T1000 (cell line): Measurements from ENCODE around the gene THAP7.

ENCODE experiments used
- DNase-seq: peaks from one replicate; lab custom pipeline; 2025; ENCODE audit warnings: mixed read lengths; lab: John Stamatoyannopoulos, UW

Gene THAP7

GRCh38 chr22:21030621-21031544 lies 29.0 kb upstream of the THAP7 start:
- DNase-seq = no peak

- DNase-seq = no peak
Measured at GRCh38 chr22:21030032-21030431, 28.1 kb upstream of the THAP7 start.

- DNase-seq = no peak
Measured at GRCh38 chr22:21029486-21030025, 27.6 kb upstream of the THAP7 start.

- DNase-seq = no peak
Measured at GRCh38 chr22:21028277-21029251, 26.6 kb upstream of the THAP7 start.

- no peak for DNase-seq
Measured at GRCh38 chr22:21026783-21027692, 25.1 kb upstream of the THAP7 start.

- no peak for DNase-seq
Measured at GRCh38 chr22:21025763-21026755, 24.1 kb upstream of the THAP7 start.

GRCh38 chr22:21025266-21025665 lies 23.3 kb upstream of the THAP7 start:
- no peak for DNase-seq

- no peak for DNase-seq
Measured at GRCh38 chr22:21022955-21023614, 21.2 kb upstream of the THAP7 start.

- DNase-seq = no peak
Measured at GRCh38 chr22:21022507-21022906, 20.6 kb upstream of the THAP7 start.

GRCh38 chr22:21020802-21021429 lies 19.0 kb upstream of the THAP7 start:
- no peak for DNase-seq

- DNase-seq = no peak
Measured at GRCh38 chr22:21018314-21018713, 16.4 kb upstream of the THAP7 start.

- DNase-seq = no peak
Measured at GRCh38 chr22:21016644-21017420, 14.9 kb upstream of the THAP7 start.

GRCh38 chr22:21015466-21016006 lies 13.6 kb upstream of the THAP7 start:
- DNase-seq = no peak

GRCh38 chr22:21014726-21015465 lies 13.0 kb upstream of the THAP7 start, which contains the start of gene P2RX6:
P2RX6 (plus strand) TSS chr22:21015165; CDS start chr22:21015175, 10 bp downstream.
- peak; percentile 82 for DNase-seq

GRCh38 chr22:21014202-21014725 lies 12.3 kb upstream of the THAP7 start:
- peak; percentile 95 for DNase-seq

GRCh38 chr22:21013657-21014201 lies 11.8 kb upstream of the THAP7 start:
- DNase-seq = peak; percentile 45
